Erythroblast (primary cell): Measurements from ENCODE around the gene HRAS.

Experiments used
- DNase-seq, 2 experiments: peaks; one replicate each; lab custom pipeline; 2025; lab: John Stamatoyannopoulos, UW
- GATA1 ChIP-seq: IDR thresholded peaks from 2 replicates; pipeline ENCODE4 v1.6.1; 2011; ENCODE audit warnings: low read depth, mild to moderate bottlenecking, control low read depth, low read length, moderate library complexity
- POLR2A ChIP-seq: IDR thresholded peaks from 2 replicates; pipeline ENCODE4 v1.6.1; 2011; ENCODE audit warnings: mild to moderate bottlenecking, low read length

HRAS gene

DNA sequence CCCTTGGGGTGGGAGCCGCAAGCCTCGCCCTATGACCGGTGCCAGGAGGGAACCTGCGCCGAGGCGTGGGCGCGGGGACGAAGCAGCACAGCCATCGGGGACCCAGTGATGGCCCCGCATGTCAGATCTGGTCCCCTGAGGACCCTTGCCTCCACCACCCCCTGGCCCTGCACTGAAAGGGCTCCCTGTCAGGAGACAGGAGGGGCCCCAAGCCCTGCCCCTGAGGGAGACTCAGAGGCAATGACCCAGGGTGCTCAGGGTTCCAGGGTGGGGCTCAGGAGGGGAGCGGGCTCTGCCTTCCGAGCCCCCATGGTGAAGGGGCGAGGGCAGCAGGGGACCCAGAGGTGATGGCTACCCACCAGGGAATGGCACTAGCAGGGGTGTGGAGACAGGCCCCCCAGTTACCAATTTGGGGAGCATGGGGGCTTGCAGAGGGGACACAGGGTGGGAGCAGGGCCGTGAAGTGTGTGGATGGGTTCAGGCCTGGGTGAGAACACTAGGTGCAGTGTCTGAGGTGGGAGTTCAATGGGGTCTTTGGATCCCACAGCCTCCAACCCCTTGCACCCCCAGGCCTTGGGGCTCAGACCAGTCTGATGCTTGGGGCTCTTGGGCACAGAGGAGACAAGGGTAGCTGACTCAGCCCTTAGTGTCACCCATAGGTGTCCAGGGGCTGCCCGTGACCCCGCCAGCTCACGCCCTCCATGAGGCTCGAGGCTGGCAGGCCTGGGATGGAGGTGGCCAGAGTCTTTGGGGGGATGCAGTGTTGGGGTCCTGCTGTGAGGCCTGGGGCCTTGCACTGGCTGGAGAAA lies 2.5 kb upstream of the HRAS start:
- DNase-seq = no peak
- peak; percentile 13 for TF ChIP-seq POLR2A
- TF ChIP-seq GATA1 = no peak

DNA sequence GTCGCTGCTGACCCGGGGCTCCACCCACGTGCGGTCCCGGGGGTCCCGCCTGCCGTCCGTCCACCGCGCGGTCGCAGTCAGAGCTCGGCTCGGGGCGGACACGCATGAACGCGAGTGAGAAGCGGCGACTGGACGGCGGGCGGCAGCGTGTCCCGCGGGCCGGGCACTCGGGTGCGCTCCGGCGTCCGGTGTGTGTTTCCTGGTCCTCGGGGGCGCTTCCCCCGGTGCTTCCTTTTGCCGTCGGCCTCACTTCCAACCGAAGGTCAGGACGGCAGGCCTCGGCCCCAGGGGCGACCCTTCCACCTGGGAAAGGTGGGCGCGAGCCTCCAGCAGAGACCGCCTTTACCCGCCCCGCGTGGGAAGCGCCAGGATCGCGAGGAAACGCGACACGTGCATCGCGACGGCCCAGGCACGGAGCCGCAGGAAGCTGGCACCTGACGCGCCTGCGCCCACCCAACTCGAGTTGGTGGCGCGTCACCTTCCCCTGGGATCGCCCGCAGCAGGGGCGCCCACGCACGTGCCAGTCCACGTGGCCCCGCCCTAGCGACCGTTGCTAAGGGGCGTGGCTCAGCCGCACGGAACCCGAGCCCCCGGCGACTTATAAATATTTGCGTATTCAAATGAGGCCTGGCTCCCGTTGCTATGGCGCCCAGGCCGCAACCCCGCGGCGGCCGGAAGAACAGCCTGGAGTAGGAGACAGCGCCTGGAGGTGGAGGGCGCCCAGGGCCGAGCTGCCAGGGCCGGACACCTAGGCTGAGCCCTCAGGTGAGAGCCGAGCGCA lies 1.7 kb upstream of the HRAS start, which contains the start of gene LRRC56:
LRRC56 (plus strand) TSS at position 687 of the 781 bp plus-strand sequence. CDS start 3,158 bp downstream, outside the sequence.
- TF ChIP-seq POLR2A (peak; percentile 8), GATA1 (no peak)

DNA sequence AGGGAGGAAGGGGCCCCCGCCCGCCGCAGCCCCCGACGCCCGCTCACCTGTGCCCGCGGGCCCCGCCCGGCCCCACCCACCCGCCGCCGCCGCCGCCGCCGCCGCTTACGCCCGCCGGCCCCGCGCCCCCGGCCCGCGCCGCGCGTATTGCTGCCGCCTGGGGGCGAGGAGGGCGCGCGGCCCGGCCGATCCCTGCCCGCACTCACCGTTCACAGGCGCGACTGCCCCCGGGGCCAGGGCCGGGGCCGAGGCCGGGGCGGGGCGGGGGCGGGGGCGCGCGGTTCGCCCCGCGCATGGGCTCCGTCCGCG lies 212 bp downstream of the HRAS start:
- TF ChIP-seq GATA1 (no peak), POLR2A (no peak)
- no peak for DNase-seq

More for the DNA sequence above, 1.7 kb upstream of the HRAS start, which contains the start of gene LRRC56:
- peak; percentile 86 to 87 for DNase-seq

DNA sequence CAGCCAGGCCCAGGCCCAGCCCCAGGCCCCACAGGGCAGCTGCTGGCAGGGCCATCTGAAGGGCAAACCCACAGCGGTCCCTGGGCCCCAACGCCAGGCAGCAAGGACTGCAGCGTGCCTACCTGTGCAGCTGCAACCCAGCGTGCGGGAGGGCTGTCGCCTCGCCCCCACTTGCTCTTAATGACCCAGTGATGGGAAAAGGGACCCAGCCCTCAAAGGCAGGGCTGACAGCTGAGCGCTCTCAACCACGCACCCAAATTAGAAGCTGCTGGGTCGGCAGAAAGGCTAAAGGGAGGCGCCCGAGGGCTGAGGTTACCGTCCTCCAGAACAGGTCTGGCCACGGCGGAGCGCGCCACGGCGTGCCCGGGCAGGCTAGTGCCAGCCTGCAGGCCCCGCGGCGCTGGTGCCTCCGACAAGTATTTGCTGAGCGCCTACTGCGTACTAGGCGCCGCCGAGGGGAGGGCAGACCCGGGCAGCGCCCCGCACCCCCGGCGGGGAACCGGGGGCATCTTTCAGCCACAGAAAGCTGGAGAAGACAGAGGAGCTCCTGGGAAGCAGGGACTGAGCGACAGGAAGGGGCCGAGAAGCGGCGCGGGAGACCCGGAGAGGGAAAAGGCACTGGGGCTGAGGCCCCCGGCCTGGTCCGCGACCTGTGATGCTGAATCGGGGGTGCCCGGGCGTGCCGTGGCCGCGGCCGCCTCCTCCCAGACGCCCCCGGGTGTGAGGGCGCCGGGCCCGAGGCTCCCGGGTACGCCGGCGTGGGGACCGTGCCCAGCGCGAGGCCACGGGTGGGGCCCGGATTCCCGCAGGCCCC lies 773 bp downstream of the HRAS start:
- no peak for DNase-seq
- no peak for TF ChIP-seq POLR2A

DNA sequence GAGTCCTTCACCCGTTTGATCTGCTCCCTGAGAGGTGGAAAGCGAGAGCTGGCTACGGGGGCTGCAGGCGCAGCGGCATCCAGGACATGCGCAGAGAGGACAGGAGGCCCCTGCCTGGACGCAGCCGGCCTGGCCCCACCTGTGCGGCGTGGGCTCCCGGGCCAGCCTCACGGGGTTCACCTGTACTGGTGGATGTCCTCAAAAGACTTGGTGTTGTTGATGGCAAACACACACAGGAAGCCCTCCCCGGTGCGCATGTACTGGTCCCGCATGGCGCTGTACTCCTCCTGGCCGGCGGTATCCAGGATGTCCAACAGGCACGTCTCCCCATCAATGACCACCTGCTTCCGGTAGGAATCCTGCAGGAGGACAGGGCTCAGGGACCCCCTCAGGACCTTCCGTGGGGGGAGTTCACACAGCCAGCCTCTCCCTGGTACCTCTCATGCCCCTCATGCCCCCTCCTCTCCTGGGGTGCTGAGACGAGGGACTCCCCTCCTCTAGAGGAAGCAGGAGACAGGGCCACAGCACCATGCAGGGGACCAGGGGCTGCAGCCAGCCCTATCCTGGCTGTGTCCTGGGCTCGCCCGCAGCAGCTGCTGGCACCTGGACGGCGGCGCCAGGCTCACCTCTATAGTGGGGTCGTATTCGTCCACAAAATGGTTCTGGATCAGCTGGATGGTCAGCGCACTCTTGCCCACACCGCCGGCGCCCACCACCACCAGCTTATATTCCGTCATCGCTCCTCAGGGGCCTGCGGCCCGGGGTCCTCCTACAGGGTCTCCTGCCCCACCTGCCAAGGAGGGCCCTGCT lies 1.6 kb downstream of the HRAS start:
- DNase-seq = no peak
- no peak for TF ChIP-seq GATA1
- TF ChIP-seq POLR2A = no peak

DNA sequence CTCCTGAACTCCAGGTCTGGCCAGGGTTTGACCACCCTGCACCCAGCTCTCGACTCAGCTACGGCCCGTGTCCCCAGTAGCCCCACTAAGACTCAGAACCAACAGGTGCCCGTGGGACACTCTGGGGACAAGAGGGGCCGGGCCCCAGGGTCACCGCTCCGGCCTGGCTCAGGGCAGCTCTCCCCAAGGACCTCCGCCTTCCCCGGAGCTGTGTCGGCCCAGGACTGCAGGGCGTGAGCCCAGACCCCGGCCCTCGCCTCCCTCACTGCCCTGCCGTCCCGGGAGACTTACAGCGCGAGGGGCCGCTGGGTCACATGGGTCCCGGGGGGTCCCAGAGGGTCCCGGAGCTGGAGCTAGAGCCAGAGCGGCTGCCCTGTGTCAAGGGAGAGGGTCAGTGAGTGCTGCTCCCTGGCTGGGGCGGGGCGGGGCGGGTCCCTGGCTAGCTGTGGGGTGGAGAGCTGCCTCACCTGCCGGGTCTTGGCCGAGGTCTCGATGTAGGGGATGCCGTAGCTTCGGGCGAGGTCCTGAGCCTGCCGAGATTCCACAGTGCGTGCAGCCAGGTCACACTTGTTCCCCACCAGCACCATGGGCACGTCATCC lies 2.3 kb downstream of the HRAS start:
- TF ChIP-seq GATA1 = no peak
- no peak for TF ChIP-seq POLR2A
- DNase-seq = no peak

DNA sequence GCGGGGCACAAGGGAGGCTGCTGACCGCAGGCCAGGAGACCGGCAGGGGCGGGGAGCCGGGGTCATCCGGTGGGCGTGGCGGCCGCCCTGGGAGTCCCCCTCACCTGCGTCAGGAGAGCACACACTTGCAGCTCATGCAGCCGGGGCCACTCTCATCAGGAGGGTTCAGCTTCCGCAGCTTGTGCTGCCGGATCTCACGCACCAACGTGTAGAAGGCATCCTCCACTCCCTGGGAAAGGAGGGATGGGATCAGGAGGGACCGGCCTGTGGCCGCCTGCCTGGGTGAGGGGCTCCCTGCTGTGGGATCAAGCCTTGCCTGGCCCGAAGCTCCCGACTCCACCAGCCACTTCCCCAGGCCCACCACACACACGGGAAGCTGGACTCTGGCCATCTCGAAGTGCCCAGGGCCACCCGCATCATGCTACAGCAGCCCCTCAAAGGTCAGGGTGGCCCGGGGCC lies 2.8 kb downstream of the HRAS start:
- no peak for DNase-seq
- TF ChIP-seq GATA1 (no peak), POLR2A (no peak)

DNA sequence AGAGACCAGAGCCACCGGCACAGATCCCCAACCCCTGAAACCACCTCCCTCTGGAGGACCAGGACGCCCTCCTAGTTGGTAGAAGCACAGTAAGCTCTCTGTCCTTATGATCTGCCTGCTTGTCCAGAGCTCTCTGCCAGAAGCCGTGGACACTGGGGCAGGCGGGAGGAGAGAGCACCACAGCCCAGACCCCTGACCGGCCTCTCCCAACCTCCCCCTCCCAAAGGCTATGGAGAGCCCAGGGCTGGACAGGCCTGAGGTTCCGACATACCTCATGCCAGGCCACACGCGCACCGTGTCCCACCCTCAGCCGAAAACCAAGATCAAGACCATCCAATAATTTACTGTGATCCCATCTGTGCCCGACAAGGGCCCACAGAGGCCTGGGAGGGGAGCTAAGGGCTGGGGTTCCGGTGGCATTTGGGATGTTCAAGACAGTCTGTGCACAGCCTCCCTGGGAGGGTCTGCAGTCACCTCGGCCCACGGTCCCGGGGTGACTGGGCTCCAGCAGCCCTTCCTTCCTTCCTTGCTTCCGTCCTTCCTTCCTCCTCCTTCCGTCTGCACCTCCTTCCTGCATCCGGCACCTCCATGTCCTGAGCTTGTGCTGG lies 3.4 kb downstream of the HRAS start:
- DNase-seq = no peak
- TF ChIP-seq GATA1 = no peak
- TF ChIP-seq POLR2A = no peak

DNA sequence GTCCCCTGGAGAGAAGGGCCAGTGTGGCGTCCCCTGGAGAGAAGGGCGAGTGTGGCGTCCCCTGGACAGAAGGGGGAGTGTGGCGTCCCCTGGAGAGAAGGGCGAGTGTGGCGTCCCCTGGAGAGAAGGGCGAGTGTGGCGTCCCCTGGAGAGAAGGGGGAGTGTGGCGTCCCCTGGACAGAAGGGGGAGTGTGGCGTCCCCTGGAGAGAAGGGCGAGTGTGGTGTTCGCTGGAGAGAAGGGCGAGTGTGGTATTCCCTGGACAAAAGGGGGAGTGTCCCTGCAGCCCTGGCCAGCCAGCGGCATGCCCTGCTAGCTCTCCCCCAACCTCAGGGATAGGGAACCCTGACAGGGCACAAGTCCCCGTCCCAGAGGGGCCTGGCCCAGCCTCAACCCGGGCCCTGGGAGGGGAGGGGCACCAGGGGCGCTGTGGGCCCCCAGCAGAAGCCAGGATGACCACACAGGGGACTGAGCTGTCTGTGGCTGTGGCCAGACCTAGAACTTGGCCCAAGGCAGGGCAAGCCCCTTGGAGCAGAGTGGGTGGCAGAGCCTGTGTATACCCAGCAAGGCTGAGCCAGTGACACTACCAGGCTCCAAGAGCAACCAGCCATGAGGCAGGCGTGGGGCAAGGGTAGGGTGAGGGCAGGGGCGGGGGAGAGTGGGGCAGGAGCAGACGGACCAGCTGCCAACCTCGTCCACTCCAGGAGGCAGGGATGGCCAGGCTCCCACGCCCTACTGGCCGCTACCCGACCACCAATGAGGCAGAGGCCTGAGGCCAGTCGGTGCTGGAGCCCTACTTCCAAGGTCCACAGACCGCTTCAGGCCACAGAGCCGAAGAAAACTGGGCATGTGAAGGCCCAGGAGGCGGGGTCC lies 4.2 kb downstream of the HRAS start:
- DNase-seq = no peak
- no peak for TF ChIP-seq POLR2A
- TF ChIP-seq GATA1 = no peak

DNA sequence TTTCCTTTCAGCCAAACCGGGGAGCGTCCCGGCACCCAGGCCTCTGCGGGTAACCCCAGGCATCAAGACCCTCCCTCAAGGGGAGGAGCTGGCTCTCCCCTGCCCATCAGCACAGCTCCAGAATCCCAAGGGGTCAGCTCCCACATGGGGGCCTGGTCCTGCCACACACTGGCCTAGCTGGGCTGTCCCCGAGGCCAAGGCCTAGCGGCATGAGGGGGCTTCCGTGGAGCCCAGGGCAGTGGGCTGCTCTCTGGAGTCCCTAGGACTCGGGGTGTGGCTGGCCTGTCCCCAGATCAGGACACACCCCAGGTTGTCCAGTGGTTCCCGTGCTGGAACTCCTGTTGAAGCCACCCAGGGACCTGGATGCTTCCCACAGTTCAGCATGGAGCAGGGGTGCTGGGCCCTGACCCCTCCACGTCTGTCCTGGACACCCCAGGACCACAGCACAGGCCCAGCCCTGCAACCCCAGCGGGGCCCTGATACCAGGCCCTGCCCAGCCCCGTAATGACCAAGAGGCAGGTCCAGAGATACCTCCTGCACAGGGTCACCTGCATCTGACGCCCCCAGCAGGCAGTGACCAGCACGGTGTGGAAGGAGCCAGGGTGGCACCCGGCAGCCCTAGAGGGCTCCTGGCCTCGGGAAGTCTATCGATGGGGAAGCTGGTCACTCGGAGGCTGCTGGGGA lies 5.5 kb downstream of the HRAS start:
- TF ChIP-seq POLR2A (no peak), GATA1 (no peak)
- DNase-seq = no peak
